WTC11 (cell line): ENCODE data around the gene NLGN4X. TPM values are rescaled to one million over a fixed set of nuclear protein-coding genes. Genes with fewer than 3 reads are reported as not detected.

Experiments
- ATAC-seq: fragments of 200-7000 bp; cut with Tn5 transposase; 2 replicates; pipeline ENCODE4 v1.10.0; 2021; ENCODE audit warnings: mild to moderate bottlenecking, moderate library complexity
- CTCF ChIA-PET: fragments of 300-600 bp; sonication (Branson Sonifier 250); formaldehyde crosslinking; loops from one replicate; lab custom pipeline; 2021; ENCODE audit warnings: antibody characterized with exemption; lab: Charles Lee
- POLR2A ChIA-PET: fragments of 350-600 bp; sonication (Branson Sonifier 250); formaldehyde crosslinking; loops from one replicate; lab custom pipeline; 2021; ENCODE audit warnings: antibody characterized with exemption; lab: Charles Lee
- DNase-seq: peaks from one replicate; pipeline ENCODE4 v3.0.0; 2021; ENCODE audit warnings: low spot score
- H3K27ac Mint-ChIP-seq: 2 replicates; pipeline ENCODE4 v1.8.0; 2021; ENCODE audit warnings: mixed read lengths
- H3K27me3 Mint-ChIP-seq: 2 replicates; pipeline ENCODE4 v1.8.0; 2021; ENCODE audit warnings: low read depth, mild to moderate bottlenecking, moderate library complexity, mixed read lengths
- H3K36me3 Mint-ChIP-seq: 2 replicates; pipeline ENCODE4 v1.8.0; 2021; ENCODE audit warnings: mixed read lengths
- H3K4me1 Mint-ChIP-seq: 2 replicates; pipeline ENCODE4 v1.8.0; 2022; ENCODE audit warnings: mixed read lengths
- H3K4me3 Mint-ChIP-seq: 2 replicates; pipeline ENCODE4 v1.8.0; 2021; ENCODE audit warnings: mild to moderate bottlenecking, moderate library complexity, mixed read lengths
- H3K9me3 Mint-ChIP-seq: 2 replicates; pipeline ENCODE4 v1.8.0; 2021; ENCODE audit warnings: mixed read lengths
- ARID4B ChIP-seq: sonication (generic); formaldehyde crosslinking; IDR thresholded peaks from 2 replicates; pipeline ENCODE4 v1.8.0; 2023; ENCODE audit warnings: missing genetic modification reagents, mild to moderate bottlenecking, borderline replicate concordance
- ATF1 ChIP-seq: sonication (generic); formaldehyde crosslinking; IDR thresholded peaks from 2 replicates; pipeline ENCODE4 v1.8.1; 2023; ENCODE audit warnings: mild to moderate bottlenecking, moderate library complexity, missing genetic modification reagents
- ATF2 ChIP-seq: sonication (generic); formaldehyde crosslinking; IDR thresholded peaks from 2 replicates; pipeline ENCODE4 v1.8.1; 2022; ENCODE audit warnings: low read depth, missing genetic modification reagents, borderline replicate concordance
- CBFB ChIP-seq: sonication (generic); formaldehyde crosslinking; IDR thresholded peaks from 2 replicates; pipeline ENCODE4 v1.8.1; 2022; ENCODE audit warnings: mild to moderate bottlenecking, low read depth, missing genetic modification reagents
- CREB1 ChIP-seq: sonication (generic); formaldehyde crosslinking; IDR thresholded peaks from 2 replicates; pipeline ENCODE4 v1.8.0; 2023; ENCODE audit warnings: mild to moderate bottlenecking, missing genetic modification reagents
- ELF4 ChIP-seq: sonication (generic); formaldehyde crosslinking; IDR thresholded peaks from 2 replicates; pipeline ENCODE4 v1.8.1; 2022; ENCODE audit warnings: low read depth, mild to moderate bottlenecking, moderate library complexity, missing genetic modification reagents
- EMX1 ChIP-seq: fragments of 250-450 bp; sonication (Bioruptor Pico); IDR thresholded peaks from 2 replicates; pipeline ENCODE4 v1.8.0; 2021; ENCODE audit warnings: mild to moderate bottlenecking
- ESRRA ChIP-seq: sonication (generic); formaldehyde crosslinking; IDR thresholded peaks from 2 replicates; pipeline ENCODE4 v1.8.1; 2022; ENCODE audit warnings: mild to moderate bottlenecking, missing genetic modification reagents, borderline replicate concordance
- FOXJ3 ChIP-seq: sonication (generic); formaldehyde crosslinking; IDR thresholded peaks from 2 replicates; pipeline ENCODE4 v1.9.0; 2021; ENCODE audit warnings: missing genetic modification reagents, mild to moderate bottlenecking, borderline replicate concordance
- GRHL2 ChIP-seq: fragments of 250-450 bp; sonication (Bioruptor Pico); IDR thresholded peaks from 2 replicates; pipeline ENCODE4 v1.8.0; 2022; ENCODE audit warnings: mild to moderate bottlenecking, moderate library complexity; ENCODE audit not compliant: insufficient replicate concordance, severe bottlenecking
- MLX ChIP-seq: sonication (generic); formaldehyde crosslinking; IDR thresholded peaks from 2 replicates; pipeline ENCODE4 v1.8.1; 2023; ENCODE audit warnings: mild to moderate bottlenecking, missing genetic modification reagents, moderate library complexity
- NR1H2 ChIP-seq: sonication (generic); formaldehyde crosslinking; IDR thresholded peaks from 2 replicates; pipeline ENCODE4 v1.9.0; 2021; ENCODE audit warnings: mild to moderate bottlenecking, moderate library complexity, missing genetic modification reagents
- NR2C2 ChIP-seq: sonication (generic); formaldehyde crosslinking; IDR thresholded peaks from 2 replicates; pipeline ENCODE4 v1.8.0; 2022; ENCODE audit warnings: mild to moderate bottlenecking, missing genetic modification reagents
- PRRX2 ChIP-seq: fragments of 250-450 bp; sonication (Bioruptor Pico); IDR thresholded peaks from 2 replicates; pipeline ENCODE4 v1.8.0; 2021; ENCODE audit warnings: mild to moderate bottlenecking
- RELA ChIP-seq: sonication (generic); formaldehyde crosslinking; IDR thresholded peaks from 2 replicates; pipeline ENCODE4 v1.8.1; 2022; ENCODE audit warnings: missing genetic modification reagents, mild to moderate bottlenecking, borderline replicate concordance
- RORB ChIP-seq: fragments of 250-450 bp; sonication (Bioruptor Pico); IDR thresholded peaks from 2 replicates; pipeline ENCODE4 v1.9.0; 2021; ENCODE audit warnings: mild to moderate bottlenecking
- USF1 ChIP-seq: sonication (generic); formaldehyde crosslinking; IDR thresholded peaks from 2 replicates; pipeline ENCODE4 v1.8.0; 2022; ENCODE audit warnings: mild to moderate bottlenecking, missing genetic modification reagents
- ZBTB21 ChIP-seq: sonication (generic); formaldehyde crosslinking; IDR thresholded peaks from 2 replicates; pipeline ENCODE4 v1.8.1; 2023; ENCODE audit warnings: mild to moderate bottlenecking, missing genetic modification reagents, borderline replicate concordance
- ZNF121 ChIP-seq: sonication (generic); formaldehyde crosslinking; IDR thresholded peaks from 2 replicates; pipeline ENCODE4 v1.8.0; 2023; ENCODE audit warnings: missing genetic modification reagents
- ZNF219 ChIP-seq: sonication (generic); formaldehyde crosslinking; IDR thresholded peaks from 2 replicates; pipeline ENCODE4 v1.8.0; 2023; ENCODE audit warnings: missing genetic modification reagents, mild to moderate bottlenecking, borderline replicate concordance
- ZNF263 ChIP-seq: sonication (generic); formaldehyde crosslinking; IDR thresholded peaks from 2 replicates; pipeline ENCODE4 v1.8.1; 2022; ENCODE audit warnings: low read depth, mild to moderate bottlenecking, moderate library complexity, missing genetic modification reagents
- ZNF281 ChIP-seq: sonication (generic); formaldehyde crosslinking; IDR thresholded peaks from 2 replicates; pipeline ENCODE4 v1.8.0; 2023; ENCODE audit warnings: mild to moderate bottlenecking, missing genetic modification reagents
- ZNF512 ChIP-seq: sonication (generic); formaldehyde crosslinking; IDR thresholded peaks from 2 replicates; pipeline ENCODE4 v1.8.1; 2022; ENCODE audit warnings: missing genetic modification reagents, borderline replicate concordance
- ZNF671 ChIP-seq: fragments of 250-450 bp; sonication (Bioruptor Pico); IDR thresholded peaks from 2 replicates; pipeline ENCODE4 v1.8.0; 2021; ENCODE audit warnings: mild to moderate bottlenecking
- total RNA-seq: library from RNA; stranded (reverse); gene quantifications from 3 replicates; pipeline ENCODE4 v1.2.3, GENCODE V29; 2021

Gene NLGN4X
- total RNA-seq, 1 experiment from 2014 or later, result 53.8 TPM

- Mint-ChIP-seq H3K27me3 (no peaks in the 10 kb centered on the region), H3K4me3 (no peak overlapping the region), H3K9me3 (no peaks in the 10 kb centered on the region), H3K4me1 (peaks cover 18% of the 10 kb centered on the region), H3K27ac (no peak overlapping the region), H3K36me3 (no peaks in the 10 kb centered on the region)
- DNase-seq (no peak), ATAC-seq (no peak)
- TF ChIP-seq EMX1 (CRISPR knock-in tag) (no peak), MLX (CRISPR knock-in tag) (no peak), ZBTB21 (CRISPR knock-in tag) (no peak), GRHL2 (CRISPR knock-in tag) (no peak), ARID4B (CRISPR knock-in tag) (no peak), ESRRA (CRISPR knock-in tag) (no peak), FOXJ3 (CRISPR knock-in tag) (no peak), ZNF512 (no peak), ZNF219 (no peak), USF1 (CRISPR knock-in tag) (no peak), RORB (CRISPR knock-in tag) (no peak), NR2C2 (CRISPR knock-in tag) (no peak), CBFB (CRISPR knock-in tag) (no peak), ELF4 (CRISPR knock-in tag) (no peak), ZNF281 (CRISPR knock-in tag) (no peak)
- ChIA-PET CTCF (no interaction called here), POLR2A (no interaction called here)
Observed at GRCh38 chrX:5958523-5958922, 270.1 kb downstream of the NLGN4X start.

- no peak for DNase-seq
- Mint-ChIP-seq H3K27me3 (no peaks in the 10 kb centered on the region), H3K9me3 (no peaks in the 10 kb centered on the region), H3K4me3 (no peak overlapping the region), H3K36me3 (no peaks in the 10 kb centered on the region), H3K27ac (no peak overlapping the region), H3K4me1 (peaks cover 18% of the 10 kb centered on the region)
- no peak for ATAC-seq
- ChIA-PET POLR2A (no interaction called here), CTCF (no interaction called here)
- no peak for TF ChIP-seq CREB1 (CRISPR knock-in tag)
- no peak for TF ChIP-seq ESRRA (CRISPR knock-in tag)
- no peak for TF ChIP-seq ZNF512
- TF ChIP-seq ZNF121 (CRISPR knock-in tag), result no peak
- no peak for TF ChIP-seq NR1H2
- TF ChIP-seq ATF1 (CRISPR knock-in tag), result no peak
- no peak for TF ChIP-seq ZNF263 (CRISPR knock-in tag)
- TF ChIP-seq ZNF671, result no peak
- no peak for TF ChIP-seq ATF2
- no peak for TF ChIP-seq RELA
- no peak for TF ChIP-seq PRRX2
Observed at GRCh38 chrX:5957506-5957905, 271.2 kb downstream of the NLGN4X start.
